Trophoblast cell (in vitro differentiated cells and primary cell): ENCODE data around the gene CYP46A1.

Experiments
- DNase-seq, 2 donors: peaks; one replicate each; pipeline ENCODE4 v3.0.0-alpha.2; 2016
- H2AFZ ChIP-seq: 2 replicates; pipeline ENCODE4 v1.6.1; 2013; ENCODE audit warnings: low read length, moderate library complexity, mild to moderate bottlenecking; ENCODE audit not compliant: insufficient read depth, poor library complexity
- H2AK5ac ChIP-seq: 2 replicates; pipeline ENCODE4 v1.6.1; 2013; ENCODE audit warnings: mild to moderate bottlenecking, low read length
- H2BK120ac ChIP-seq: 2 replicates; pipeline ENCODE4 v1.6.1; 2013; ENCODE audit warnings: low read length, mild to moderate bottlenecking, moderate library complexity; ENCODE audit not compliant: insufficient read depth, poor library complexity
- H2BK12ac ChIP-seq: 2 replicates; pipeline ENCODE4 v1.6.1; 2013; ENCODE audit warnings: mild to moderate bottlenecking, low read length, moderate library complexity
- H2BK5ac ChIP-seq: 2 replicates; pipeline ENCODE4 v1.6.1; 2013; ENCODE audit warnings: low read length, low read depth, moderate library complexity, mild to moderate bottlenecking; ENCODE audit not compliant: poor library complexity
- H3K14ac ChIP-seq: 2 replicates; pipeline ENCODE4 v1.6.1; 2013; ENCODE audit warnings: mild to moderate bottlenecking, low read length
- H3K18ac ChIP-seq: 2 replicates; pipeline ENCODE4 v1.6.1; 2013; ENCODE audit warnings: mild to moderate bottlenecking, low read length
- H3K23ac ChIP-seq: 2 replicates; pipeline ENCODE4 v1.6.1; 2013; ENCODE audit warnings: low read length
- H3K27ac ChIP-seq: 2 replicates; pipeline ENCODE4 v1.5.1; 2013; ENCODE audit warnings: low read depth, mild to moderate bottlenecking, inconsistent platforms, low read length, moderate library complexity
- H3K27me3 ChIP-seq: 2 replicates; pipeline ENCODE4 v1.6.1; 2013; ENCODE audit warnings: inconsistent platforms, mild to moderate bottlenecking, low read length, moderate library complexity; ENCODE audit not compliant: insufficient read depth
- H3K36me3 ChIP-seq, 2 experiments: 1 replicate in 1 of 2; 2 replicates in 1 of 2; pipeline ENCODE4 v1.6.1; 2013; ENCODE audit warnings: low read length in 2 of 2, mild to moderate bottlenecking in 2 of 2, moderate library complexity in 1 of 2; ENCODE audit not compliant: insufficient read depth in 2 of 2, control insufficient read depth in 1 of 2
- H3K4ac ChIP-seq: 2 replicates; pipeline ENCODE4 v1.6.1; 2013; ENCODE audit warnings: low read depth, mild to moderate bottlenecking, low read length, moderate library complexity
- H3K4me1 ChIP-seq, 2 experiments: 1 replicate in 1 of 2; 2 replicates in 1 of 2; pipeline ENCODE4 v1.6.1; 2013; ENCODE audit warnings: low read length in 2 of 2, mild to moderate bottlenecking in 2 of 2, moderate library complexity in 1 of 2; ENCODE audit not compliant: insufficient read depth in 2 of 2, control insufficient read depth in 1 of 2
- H3K4me2 ChIP-seq: 2 replicates; pipeline ENCODE4 v1.6.1; 2013; ENCODE audit warnings: inconsistent platforms, mild to moderate bottlenecking, low read length, moderate library complexity
- H3K4me3 ChIP-seq: 2 replicates; pipeline ENCODE4 v1.5.1; 2013; ENCODE audit warnings: mild to moderate bottlenecking, low read depth, low read length, inconsistent platforms
- H3K79me1 ChIP-seq: one replicate; pipeline ENCODE4 v1.6.1; 2013; ENCODE audit warnings: low read length
- H3K79me2 ChIP-seq: 2 replicates; pipeline ENCODE4 v1.6.1; 2013; ENCODE audit warnings: low read length, mild to moderate bottlenecking; ENCODE audit not compliant: control insufficient read depth, insufficient read depth, poor library complexity
- H3K9ac ChIP-seq: 2 replicates; pipeline ENCODE4 v1.6.1; 2013; ENCODE audit warnings: mild to moderate bottlenecking, low read length
- H3K9me3 ChIP-seq: 2 replicates; pipeline ENCODE4 v1.6.1; 2013; ENCODE audit warnings: low read depth, mild to moderate bottlenecking, control low read depth, inconsistent platforms, low read length; ENCODE audit not compliant: insufficient read depth
- H4K12ac ChIP-seq: 2 replicates; pipeline ENCODE4 v1.6.1; 2013; ENCODE audit warnings: low read depth, mild to moderate bottlenecking, low read length, moderate library complexity
- H4K8ac ChIP-seq: 2 replicates; pipeline ENCODE4 v1.6.1; 2013; ENCODE audit warnings: low read depth, mild to moderate bottlenecking, low read length, moderate library complexity
- H4K91ac ChIP-seq: one replicate; pipeline ENCODE4 v1.6.1; 2013; ENCODE audit warnings: low read depth, mild to moderate bottlenecking, low read length, moderate library complexity
- WGBS: extraction: QIAGEN DNeasy Blood & Tissue Kit; methylation state at CpG from one replicate; pipeline ENCODE4 v1.1.7; 2013; ENCODE audit warnings: missing lambda C conversion rate; ENCODE audit not compliant: insufficient read length, insufficient coverage; ENCODE audit errors: extremely low coverage; 5-methylcytosine and 5-hydroxymethylcytosine counted together

The CYP46A1 gene

DNA sequence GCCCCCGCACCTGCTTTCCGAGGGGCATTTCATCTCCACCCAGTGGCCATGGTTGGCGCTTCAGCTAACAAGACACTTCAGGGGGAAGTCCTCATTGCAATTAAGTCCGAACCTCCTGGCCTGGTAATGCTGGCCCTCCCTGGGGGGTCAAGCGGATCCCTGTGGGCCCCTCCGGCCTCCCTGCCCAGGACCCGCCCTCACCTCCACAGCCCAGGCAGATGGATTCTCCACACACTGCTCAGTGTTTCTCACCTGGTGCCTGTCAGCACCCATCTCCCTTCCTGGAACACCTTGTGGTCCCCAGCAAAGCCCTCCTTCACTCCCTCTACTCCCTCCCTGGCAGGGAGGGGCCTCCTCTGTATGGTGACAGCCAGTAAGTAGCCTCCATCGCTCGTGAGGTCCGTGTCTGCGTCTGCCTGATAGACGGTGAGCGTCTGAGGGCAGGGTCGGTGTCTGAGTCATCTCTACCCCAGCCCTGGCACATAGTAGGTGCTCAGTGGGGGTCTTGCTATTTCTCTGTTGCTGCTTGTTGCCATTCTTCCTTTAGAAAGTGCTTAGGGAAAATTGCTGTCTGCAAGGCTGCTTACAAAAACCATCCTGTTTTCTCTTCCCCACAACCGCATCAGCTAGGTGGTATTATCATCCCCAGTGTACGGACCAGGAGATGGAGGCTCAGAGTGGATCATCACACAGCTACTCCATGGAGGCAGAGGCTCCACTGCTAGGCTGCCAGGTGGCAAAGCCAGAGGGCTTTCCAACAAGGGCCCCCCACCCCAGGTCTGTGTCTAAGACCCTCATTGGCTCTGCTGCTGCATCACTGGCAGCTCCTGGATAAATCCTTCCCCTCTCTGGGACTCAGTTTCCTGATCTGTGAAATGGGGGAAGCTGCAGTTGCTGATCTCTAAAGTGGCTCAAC lies 69.4 kb downstream of the CYP46A1 start:
- Histone ChIP-seq H3K4me2 (no peak overlapping the region), H2BK120ac (peak overlapping the region; percentile 3), H3K27ac (no peak overlapping the region), H3K14ac (no peak overlapping the region), H4K8ac (no peak overlapping the region), H3K4me3 (no peak overlapping the region), H4K91ac (no peak overlapping the region), H4K12ac (no peak overlapping the region), H3K18ac (no peak overlapping the region), H2AFZ (peak overlapping the region; percentile 28), H3K79me1 (peaks cover 3% of the 10 kb centered on the region), H2BK5ac (no peak overlapping the region), H3K27me3 (no peaks in the 10 kb centered on the region), H3K23ac (no peak overlapping the region), H3K9ac (no peak overlapping the region), H3K9me3 (no peaks in the 10 kb centered on the region), H3K79me2 (no peaks in the 10 kb centered on the region), H3K4ac (no peak overlapping the region), H2BK12ac (peak overlapping the region; percentile 12), H3K36me3 (no peaks in the 10 kb centered on the region), H3K4me1 (peaks cover 12 to 18% of the 10 kb centered on the region in 2 experiments), H2AK5ac (peak overlapping the region; percentile 4)
- no CpG with 5 or more reads among the region's 16 CpGs for WGBS
- no peak for DNase-seq

DNA sequence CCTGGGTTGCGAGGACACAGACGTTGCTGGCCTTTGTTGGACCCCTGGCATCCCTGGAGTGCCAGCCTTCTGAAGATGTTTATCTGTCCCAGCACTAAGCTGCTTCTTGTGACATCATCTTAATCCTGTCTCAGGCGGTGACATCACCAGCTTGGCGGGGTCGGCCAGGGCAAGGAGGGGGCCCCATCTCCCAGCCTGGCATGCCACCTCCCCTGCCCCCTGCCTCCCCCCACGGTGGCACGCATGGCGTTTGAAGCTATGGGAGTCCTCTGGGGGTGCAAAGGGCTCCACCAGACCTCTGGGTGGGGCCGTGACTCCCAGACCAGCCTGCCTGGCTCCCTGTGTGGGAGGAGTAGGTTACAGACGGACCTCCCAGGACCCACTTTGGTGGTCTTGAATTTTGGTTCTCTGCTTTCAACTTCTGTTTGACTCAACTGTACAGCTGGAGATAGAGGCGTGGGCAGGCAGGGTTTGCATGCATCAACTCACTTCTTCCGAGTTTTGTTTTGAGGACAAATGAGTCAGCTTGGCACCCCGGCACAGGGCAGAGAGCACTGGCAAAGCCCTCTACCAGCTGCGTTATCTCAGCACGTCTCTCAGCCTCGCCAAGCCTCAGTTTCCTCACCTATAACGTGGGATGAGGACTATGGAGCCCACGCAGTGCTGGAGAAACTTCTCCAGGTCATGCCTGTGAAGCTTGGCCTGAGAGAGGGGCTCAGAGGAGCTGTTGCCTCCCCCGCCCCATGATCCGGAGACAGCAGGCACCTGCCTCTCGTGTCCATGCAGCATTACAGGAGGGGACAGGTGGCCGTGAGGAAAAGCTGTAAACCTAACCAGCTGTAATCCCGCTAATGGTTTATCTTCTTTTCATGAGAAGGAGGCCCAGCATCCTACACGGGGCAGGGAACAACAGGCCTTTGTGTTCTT lies 70.3 kb downstream of the CYP46A1 start:
- no peaks in the 10 kb centered on the region for H3K36me3 ChIP-seq
- no peak overlapping the region for H3K4me2 ChIP-seq
- WGBS = no CpG with 5 or more reads among the region's 24 CpGs
- H2AFZ ChIP-seq = no peak overlapping the region
- H3K27ac ChIP-seq = no peak overlapping the region
- H2BK5ac ChIP-seq = no peak overlapping the region
- no peak overlapping the region for H3K23ac ChIP-seq
- no peak overlapping the region for H2BK12ac ChIP-seq
- no peak overlapping the region for H3K4me3 ChIP-seq
- no peaks in the 10 kb centered on the region for H3K27me3 ChIP-seq
- H3K4ac ChIP-seq = no peak overlapping the region
- H3K14ac ChIP-seq = no peak overlapping the region
- H3K9me3 ChIP-seq = no peaks in the 10 kb centered on the region
- H3K4me1 ChIP-seq = peaks cover 12 to 18% of the 10 kb centered on the region in 2 experiments
- no peak for DNase-seq
- no peak overlapping the region for H4K8ac ChIP-seq
- no peak overlapping the region for H4K91ac ChIP-seq
- no peak overlapping the region for H4K12ac ChIP-seq
- peaks cover 3% of the 10 kb centered on the region for H3K79me1 ChIP-seq
- H2BK120ac ChIP-seq = no peak overlapping the region
- no peaks in the 10 kb centered on the region for H3K79me2 ChIP-seq
- H3K18ac ChIP-seq = no peak overlapping the region
- no peak overlapping the region for H2AK5ac ChIP-seq
- no peak overlapping the region for H3K9ac ChIP-seq

DNA sequence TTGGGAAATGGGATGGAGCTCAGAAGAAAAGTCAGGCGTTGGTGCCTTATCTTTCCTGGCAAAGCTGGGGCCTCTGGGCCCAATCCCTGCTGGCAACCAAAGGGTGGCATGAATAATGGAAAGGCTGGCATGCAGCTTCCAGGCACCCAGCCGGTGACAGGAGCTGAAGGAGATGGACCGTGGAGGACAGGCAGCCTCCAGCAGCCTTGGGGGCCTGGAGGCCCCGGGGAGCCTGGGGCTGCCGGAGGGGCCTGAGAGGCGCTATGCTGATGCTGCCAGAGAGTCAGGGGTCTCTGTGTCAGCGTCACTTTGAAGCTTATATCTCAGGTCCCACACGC lies 70.9 kb downstream of the CYP46A1 start:
- peaks cover 12 to 18% of the 10 kb centered on the region in 2 experiments for H3K4me1 ChIP-seq
- no peak overlapping the region for H4K8ac ChIP-seq
- H2AFZ ChIP-seq = no peak overlapping the region
- no peak overlapping the region for H4K91ac ChIP-seq
- H3K14ac ChIP-seq = no peak overlapping the region
- no peak overlapping the region for H3K27ac ChIP-seq
- H3K4ac ChIP-seq = no peak overlapping the region
- WGBS = no CpG with 5 or more reads among the region's 8 CpGs
- peaks cover 3% of the 10 kb centered on the region for H3K79me1 ChIP-seq
- H3K4me2 ChIP-seq = no peak overlapping the region
- H3K4me3 ChIP-seq = no peak overlapping the region
- no peak overlapping the region for H2BK12ac ChIP-seq
- H4K12ac ChIP-seq = no peak overlapping the region
- no peak overlapping the region for H3K23ac ChIP-seq
- H3K36me3 ChIP-seq = no peaks in the 10 kb centered on the region
- no peaks in the 10 kb centered on the region for H3K27me3 ChIP-seq
- H2BK120ac ChIP-seq = no peak overlapping the region
- no peaks in the 10 kb centered on the region for H3K9me3 ChIP-seq
- no peak for DNase-seq
- H2BK5ac ChIP-seq = no peak overlapping the region
- H3K18ac ChIP-seq = no peak overlapping the region
- no peak overlapping the region for H3K9ac ChIP-seq
- no peaks in the 10 kb centered on the region for H3K79me2 ChIP-seq
- no peak overlapping the region for H2AK5ac ChIP-seq

DNA sequence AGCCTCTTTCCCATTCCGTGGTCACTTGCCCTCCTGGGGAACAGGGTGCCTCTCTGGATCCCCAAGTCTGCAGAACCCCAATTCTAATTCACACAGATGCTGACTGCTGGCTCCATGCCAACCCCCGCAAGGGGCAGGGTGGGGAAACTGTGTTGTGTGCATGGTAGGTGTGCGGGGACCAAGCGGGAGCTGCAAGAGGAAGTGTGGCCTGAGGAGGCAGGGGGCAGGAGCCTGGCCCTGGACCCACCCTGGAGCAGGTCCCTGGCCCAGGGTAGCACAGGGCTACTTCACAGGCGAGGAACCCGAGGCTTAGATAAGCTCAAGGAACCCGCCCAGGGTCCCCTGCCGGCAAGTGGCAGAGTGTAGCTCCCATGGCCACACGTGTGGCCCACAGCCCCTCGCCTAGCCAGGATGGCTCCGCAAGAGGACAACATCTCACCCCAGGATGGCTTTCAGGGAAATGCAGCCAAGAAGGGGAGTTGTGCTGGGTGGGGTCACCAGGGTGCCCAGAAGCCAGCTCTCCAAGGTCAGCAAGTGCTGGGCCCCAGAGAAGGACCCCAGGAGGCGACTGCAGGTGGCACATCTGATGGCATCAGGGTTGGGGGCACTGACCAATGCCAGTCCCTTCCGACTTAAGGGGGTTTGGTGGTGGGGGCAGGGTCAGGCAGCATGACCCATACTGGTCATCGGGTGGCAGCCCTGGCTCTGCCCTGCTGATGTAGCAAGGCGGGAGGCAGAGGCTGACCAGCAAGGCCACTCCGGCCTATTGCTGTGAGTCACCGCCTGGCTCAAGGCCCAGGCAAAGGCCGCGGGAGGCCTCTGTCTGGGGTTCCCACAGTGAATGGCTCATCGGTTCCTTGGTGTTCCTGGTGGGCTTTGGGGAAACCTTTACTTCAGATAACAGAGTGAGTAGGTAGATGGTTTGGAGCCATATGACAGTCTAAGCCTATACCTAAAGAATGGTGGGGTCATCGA lies 71.8 kb downstream of the CYP46A1 start:
- H4K12ac ChIP-seq = no peak overlapping the region
- no peaks in the 10 kb centered on the region for H3K27me3 ChIP-seq
- H2BK12ac ChIP-seq = no peak overlapping the region
- peaks cover 12 to 18% of the 10 kb centered on the region in 2 experiments for H3K4me1 ChIP-seq
- peaks cover 3% of the 10 kb centered on the region for H3K79me1 ChIP-seq
- no peak for DNase-seq
- H3K36me3 ChIP-seq = no peaks in the 10 kb centered on the region
- no peak overlapping the region for H3K9ac ChIP-seq
- no peaks in the 10 kb centered on the region for H3K79me2 ChIP-seq
- no peak overlapping the region for H3K18ac ChIP-seq
- H3K23ac ChIP-seq = no peak overlapping the region
- H4K8ac ChIP-seq = no peak overlapping the region
- H2AK5ac ChIP-seq = no peak overlapping the region
- no peaks in the 10 kb centered on the region for H3K9me3 ChIP-seq
- H2BK5ac ChIP-seq = no peak overlapping the region
- no peak overlapping the region for H3K27ac ChIP-seq
- WGBS = no CpG with 5 or more reads among the region's 21 CpGs
- H3K4me2 ChIP-seq = no peak overlapping the region
- H2BK120ac ChIP-seq = no peak overlapping the region
- no peak overlapping the region for H3K4ac ChIP-seq
- H3K4me3 ChIP-seq = no peak overlapping the region
- no peak overlapping the region for H2AFZ ChIP-seq
- no peak overlapping the region for H3K14ac ChIP-seq
- no peak overlapping the region for H4K91ac ChIP-seq
